HUES48 (cell line): ENCODE data around the gene DIP2C.

Experiments used
- H3K27ac ChIP-seq: one replicate; pipeline ENCODE4 v1.7.0; 2013; ENCODE audit warnings: low read depth, low read length, inconsistent platforms
- H3K27me3 ChIP-seq: 2 replicates; pipeline ENCODE4 v1.6.1; 2013; ENCODE audit warnings: mild to moderate bottlenecking, low read length; ENCODE audit not compliant: control insufficient read depth, insufficient read depth
- H3K36me3 ChIP-seq: 2 replicates; pipeline ENCODE4 v1.6.1; 2013; ENCODE audit warnings: low read length; ENCODE audit not compliant: control insufficient read depth, insufficient read depth
- H3K4me1 ChIP-seq: 2 replicates; pipeline ENCODE4 v1.6.1; 2013; ENCODE audit warnings: mild to moderate bottlenecking, low read length; ENCODE audit not compliant: control insufficient read depth, insufficient read depth
- H3K4me3 ChIP-seq: 2 replicates; pipeline ENCODE4 v1.5.1; 2013; ENCODE audit warnings: mild to moderate bottlenecking, low read depth, low read length
- H3K9ac ChIP-seq: 2 replicates; pipeline ENCODE4 v1.6.1; 2013; ENCODE audit warnings: mild to moderate bottlenecking, low read depth, low read length, moderate library complexity
- H3K9me3 ChIP-seq: 2 replicates; pipeline ENCODE4 v1.6.1; 2013; ENCODE audit warnings: low read length; ENCODE audit not compliant: control insufficient read depth, insufficient read depth

DIP2C gene

DNA sequence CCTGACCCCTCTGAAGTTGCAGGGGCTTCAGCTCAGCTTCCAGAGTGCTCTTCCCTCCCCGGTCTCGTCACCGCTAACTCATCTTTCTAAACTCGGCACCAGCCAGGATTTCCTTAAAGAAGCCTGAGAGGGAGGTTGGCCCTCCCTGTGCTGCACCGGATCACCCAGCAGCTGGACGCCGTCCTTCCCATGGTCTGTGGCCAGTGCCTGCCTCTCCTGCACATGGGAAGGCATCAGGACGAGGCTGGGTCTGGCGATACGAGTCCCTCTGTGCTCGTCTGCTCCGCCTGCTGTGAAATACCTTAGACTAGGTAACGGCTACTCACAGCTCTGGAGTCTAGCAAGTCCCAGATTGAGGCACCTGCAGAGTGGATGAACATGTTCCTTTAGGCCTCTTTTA lies 375.1 kb downstream of the DIP2C start:
- H3K27me3 ChIP-seq: no peaks in the 10 kb centered on the region
- no peaks in the 10 kb centered on the region for H3K4me1 ChIP-seq
- no peak overlapping the region for H3K27ac ChIP-seq
- no peak overlapping the region for H3K4me3 ChIP-seq
- no peaks in the 10 kb centered on the region for H3K9me3 ChIP-seq
- H3K36me3 ChIP-seq: peaks cover 9% of the 10 kb centered on the region; the same call in 1 of the 2 replicates
- no peak overlapping the region for H3K9ac ChIP-seq

DNA sequence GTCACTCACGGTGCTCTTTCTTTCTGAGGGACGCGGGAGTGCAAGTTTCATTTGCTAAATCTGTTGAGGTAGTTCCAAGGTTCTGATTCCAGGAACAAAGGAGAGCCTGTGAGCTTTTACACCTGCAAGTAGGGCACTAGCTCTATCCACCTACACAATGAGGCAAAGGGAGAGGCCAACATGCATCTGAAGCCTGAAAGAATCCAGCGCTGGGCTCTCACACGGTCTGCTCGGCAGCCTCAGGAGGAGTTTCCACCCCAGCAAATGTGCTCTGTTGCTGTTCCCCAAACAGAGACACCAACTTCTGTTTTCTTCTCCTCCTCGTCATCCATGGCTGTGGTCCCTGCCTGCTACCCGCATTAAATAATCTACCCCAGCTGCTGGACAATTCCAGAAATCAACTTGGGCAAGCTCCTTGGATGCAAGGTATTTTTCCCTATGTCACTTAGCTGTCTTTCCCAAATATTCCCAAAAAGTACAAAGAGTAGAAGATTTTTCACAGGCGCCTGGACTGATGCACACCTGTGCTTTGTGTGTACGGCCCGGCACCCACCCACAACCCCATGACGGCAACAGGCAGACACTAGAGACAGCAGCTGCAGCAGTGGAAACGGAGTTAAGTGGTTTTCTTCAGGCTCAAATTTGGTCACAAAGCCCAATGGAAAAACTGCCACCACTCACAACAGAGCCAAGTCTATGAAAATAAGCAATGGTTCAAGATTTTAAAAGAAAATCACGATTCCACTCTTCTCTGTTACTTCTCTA lies 377.4 kb downstream of the DIP2C start:
- no peak overlapping the region for H3K9ac ChIP-seq
- no peak overlapping the region for H3K4me3 ChIP-seq
- no peak overlapping the region for H3K27ac ChIP-seq
- H3K9me3 ChIP-seq: no peaks in the 10 kb centered on the region
- H3K36me3 ChIP-seq: no peaks in the 10 kb centered on the region
- no peaks in the 10 kb centered on the region for H3K27me3 ChIP-seq
- peaks cover under 1% of the 10 kb centered on the region; the same call in 1 of the 2 replicates for H3K4me1 ChIP-seq

DNA sequence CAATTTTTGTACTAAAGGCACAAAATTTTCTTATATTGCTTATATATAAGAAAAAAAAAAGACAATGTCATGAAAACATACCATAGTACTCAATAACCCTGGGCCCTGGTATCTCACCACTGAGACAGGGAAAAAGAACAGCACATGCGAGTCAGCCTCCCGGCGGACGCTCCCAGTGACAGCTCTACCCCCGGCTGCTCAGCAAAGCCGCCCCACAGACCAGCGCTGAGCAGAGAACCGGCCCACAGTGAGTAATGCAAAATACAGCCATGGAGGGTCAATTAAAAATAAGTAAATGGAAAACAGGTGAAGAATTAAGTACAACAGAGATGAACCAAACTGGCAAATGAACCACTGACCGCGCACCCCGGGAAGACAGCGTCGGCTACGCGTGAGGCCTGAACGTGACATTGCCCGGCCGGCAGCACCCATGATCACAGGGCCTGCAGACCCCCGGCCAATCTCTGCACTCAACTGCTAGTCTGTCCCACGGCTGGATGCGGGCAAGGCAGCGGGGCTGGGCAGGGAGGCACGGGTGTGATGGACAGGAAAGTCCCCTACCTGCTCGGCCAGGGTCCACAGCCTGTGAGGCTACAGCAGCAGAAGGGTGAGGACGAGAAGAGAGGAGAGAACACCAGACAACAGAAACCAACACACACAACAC lies 378.4 kb downstream of the DIP2C start:
- no peaks in the 10 kb centered on the region for H3K27me3 ChIP-seq
- H3K9me3 ChIP-seq: no peaks in the 10 kb centered on the region
- no peak overlapping the region for H3K27ac ChIP-seq
- no peaks in the 10 kb centered on the region for H3K36me3 ChIP-seq
- peaks cover 9% of the 10 kb centered on the region; the same call in 1 of the 2 replicates for H3K4me1 ChIP-seq
- H3K9ac ChIP-seq: no peak overlapping the region
- H3K4me3 ChIP-seq: no peak overlapping the region

DNA sequence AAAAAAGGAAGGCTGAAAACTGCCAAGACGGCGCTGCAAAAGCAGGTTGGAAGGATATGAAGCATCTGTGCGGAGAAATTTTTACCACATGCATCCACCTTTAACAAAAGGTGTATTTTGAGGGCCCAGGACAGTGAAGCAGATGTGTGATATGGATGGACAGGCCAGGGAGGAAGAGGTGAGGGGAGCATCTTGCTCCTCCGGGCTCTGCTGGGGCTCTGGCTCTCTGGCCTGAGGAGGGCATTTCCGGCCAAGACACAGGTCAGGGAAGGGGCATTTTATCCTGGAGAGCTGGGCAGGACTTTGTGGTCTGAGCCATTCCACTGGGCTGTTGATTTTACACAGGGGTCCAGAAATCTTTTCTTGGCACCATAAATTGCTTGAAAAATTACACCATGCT lies 379.1 kb downstream of the DIP2C start:
- H3K4me3 ChIP-seq: no peak overlapping the region
- no peaks in the 10 kb centered on the region for H3K9me3 ChIP-seq
- no peaks in the 10 kb centered on the region for H3K27me3 ChIP-seq
- H3K4me1 ChIP-seq: peaks cover 9% of the 10 kb centered on the region; the same call in 1 of the 2 replicates
- H3K27ac ChIP-seq: no peak overlapping the region
- no peak overlapping the region for H3K9ac ChIP-seq
- no peaks in the 10 kb centered on the region for H3K36me3 ChIP-seq

DNA sequence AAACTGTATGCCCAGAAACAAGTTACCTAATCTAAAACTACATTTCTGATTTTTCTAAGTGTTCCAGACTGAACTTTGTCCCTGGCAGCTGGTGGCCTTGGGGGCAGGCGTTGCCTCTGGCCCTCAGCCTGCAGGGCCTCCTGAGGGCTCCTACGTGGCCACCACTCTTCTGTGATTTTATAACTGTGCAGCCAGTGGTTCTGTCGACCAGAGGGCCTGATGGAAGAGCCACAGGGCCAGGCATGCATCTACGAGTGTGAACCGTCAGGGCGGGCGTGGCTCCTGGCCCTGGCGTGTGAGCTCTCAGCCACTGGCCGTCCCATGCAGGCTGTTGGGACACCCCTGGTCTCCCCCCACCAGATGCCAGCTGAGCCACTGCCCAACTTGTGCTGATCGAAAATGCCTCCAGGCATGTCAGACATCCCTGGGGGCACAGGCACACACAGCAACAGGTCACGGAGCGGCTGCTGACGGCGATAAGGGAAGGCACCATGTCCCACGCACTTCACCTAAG lies 380.8 kb downstream of the DIP2C start:
- H3K4me3 ChIP-seq: no peak overlapping the region
- peaks cover 9% of the 10 kb centered on the region; the same call in 1 of the 2 replicates for H3K4me1 ChIP-seq
- no peak overlapping the region for H3K27ac ChIP-seq
- no peaks in the 10 kb centered on the region for H3K27me3 ChIP-seq
- no peaks in the 10 kb centered on the region for H3K9me3 ChIP-seq
- H3K9ac ChIP-seq: no peak overlapping the region
- no peaks in the 10 kb centered on the region for H3K36me3 ChIP-seq

DNA sequence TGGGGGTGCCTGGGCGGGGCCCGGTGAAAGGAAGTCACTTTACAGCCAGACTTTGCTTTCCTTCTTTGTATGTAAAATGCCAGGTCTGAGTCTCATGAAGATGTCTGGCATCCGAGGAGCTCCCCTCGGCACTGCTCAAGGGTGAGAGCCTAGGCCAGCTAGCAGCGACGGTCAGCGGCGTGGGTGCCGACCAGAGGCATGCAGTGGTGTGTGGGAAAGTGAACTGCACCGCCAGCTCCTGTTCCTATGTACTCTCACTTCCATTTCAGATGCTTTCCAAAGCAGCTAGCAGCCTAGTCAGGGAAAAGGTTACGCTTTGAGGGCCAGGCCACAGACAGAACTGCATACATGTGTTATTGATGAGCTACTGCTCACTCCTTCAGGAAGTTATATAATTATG lies 381.4 kb downstream of the DIP2C start:
- Histone ChIP-seq H3K4me3 (no peak overlapping the region), H3K27ac (no peak overlapping the region), H3K4me1 (peaks cover 9% of the 10 kb centered on the region; the same call in 1 of the 2 replicates), H3K9ac (no peak overlapping the region), H3K27me3 (no peaks in the 10 kb centered on the region), H3K9me3 (no peaks in the 10 kb centered on the region), H3K36me3 (no peaks in the 10 kb centered on the region)

DNA sequence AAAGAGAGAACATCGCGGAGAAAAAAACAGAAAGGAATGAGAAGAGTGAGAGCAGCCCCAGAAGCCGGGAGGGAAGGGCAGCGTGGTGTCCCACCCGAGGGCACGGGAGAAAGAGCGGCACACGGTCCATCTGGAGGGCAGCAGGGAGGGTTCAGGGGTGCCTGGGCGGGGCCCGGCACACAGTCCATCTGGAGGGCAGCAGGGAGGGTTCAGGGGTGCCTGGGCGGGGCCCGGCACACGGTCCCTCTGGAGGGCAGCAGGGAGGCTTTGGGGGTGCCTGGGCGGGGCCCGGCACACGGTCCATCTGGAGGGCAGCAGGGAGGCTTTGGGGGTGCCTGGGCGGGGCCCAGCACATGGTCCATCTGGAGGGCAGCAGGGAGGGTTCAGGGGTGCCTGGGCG lies 381.8 kb downstream of the DIP2C start:
- Histone ChIP-seq H3K27ac (no peak overlapping the region), H3K36me3 (no peaks in the 10 kb centered on the region), H3K27me3 (no peaks in the 10 kb centered on the region), H3K4me3 (no peak overlapping the region), H3K9ac (no peak overlapping the region), H3K9me3 (no peaks in the 10 kb centered on the region), H3K4me1 (peaks cover 9% of the 10 kb centered on the region; the same call in 1 of the 2 replicates)

DNA sequence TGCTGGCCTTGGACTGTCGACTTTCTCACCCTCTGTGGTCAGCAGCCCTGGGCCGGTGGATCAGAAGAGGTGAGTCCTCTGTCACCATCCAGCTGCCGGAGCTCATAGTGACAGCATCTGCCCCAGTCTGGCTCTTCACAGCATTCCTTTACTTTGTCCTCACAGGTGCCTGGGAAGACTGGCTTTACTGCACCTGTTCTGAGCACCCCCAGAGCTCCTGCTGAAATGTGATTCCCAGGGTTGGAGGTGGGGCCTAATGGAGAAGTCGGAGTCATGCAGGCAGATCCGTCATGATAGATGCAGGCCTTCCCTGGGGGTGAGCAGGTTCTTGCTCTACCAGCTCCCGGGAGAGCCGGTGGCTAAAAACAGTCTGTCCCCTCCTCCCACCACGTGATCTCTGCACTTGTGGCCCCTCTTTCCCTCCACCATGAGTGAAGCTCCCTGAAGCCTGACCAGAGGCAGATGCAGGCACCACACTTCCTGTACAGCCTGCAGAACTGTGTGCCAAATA lies 382.7 kb downstream of the DIP2C start:
- no peak overlapping the region for H3K4me3 ChIP-seq
- H3K4me1 ChIP-seq: peaks cover 9% of the 10 kb centered on the region; the same call in 1 of the 2 replicates
- H3K27me3 ChIP-seq: no peaks in the 10 kb centered on the region
- H3K9me3 ChIP-seq: no peaks in the 10 kb centered on the region
- no peak overlapping the region for H3K9ac ChIP-seq
- peak overlapping the region; percentile 32 for H3K27ac ChIP-seq
- H3K36me3 ChIP-seq: no peaks in the 10 kb centered on the region

DNA sequence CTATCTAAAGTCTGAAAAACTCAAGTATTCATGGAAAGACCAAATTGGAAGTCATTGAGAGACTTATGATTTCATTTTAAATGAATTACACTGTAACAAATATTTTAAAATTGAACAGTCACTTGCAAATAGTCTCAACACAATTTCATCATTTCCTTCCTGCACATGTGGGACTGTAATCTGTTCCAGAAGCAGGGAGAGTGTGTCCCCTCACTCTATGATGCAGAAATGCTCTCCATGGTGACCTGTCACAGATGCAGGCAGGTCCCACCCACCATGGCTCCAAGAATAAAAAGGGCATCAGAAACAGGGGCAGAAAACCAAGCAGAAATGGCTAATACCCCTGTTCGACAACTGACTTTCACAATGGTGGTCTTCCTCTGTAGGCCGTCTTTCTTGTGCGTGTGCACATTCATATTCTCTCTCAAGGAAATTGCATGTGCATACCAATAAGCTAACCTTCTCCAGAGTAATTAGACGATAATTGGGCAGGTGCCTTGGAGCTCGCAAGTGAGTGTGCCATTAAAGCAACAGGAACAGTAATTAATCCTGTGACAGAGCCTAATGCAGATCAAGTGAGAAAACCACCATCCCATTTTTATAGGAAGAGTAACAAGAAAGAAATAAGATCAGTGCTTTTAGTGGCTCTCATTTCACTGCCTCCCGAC lies 383.3 kb downstream of the DIP2C start:
- no peaks in the 10 kb centered on the region for H3K36me3 ChIP-seq
- H3K9ac ChIP-seq: no peak overlapping the region
- no peak overlapping the region for H3K4me3 ChIP-seq
- peaks cover 9% of the 10 kb centered on the region; the same call in 1 of the 2 replicates for H3K4me1 ChIP-seq
- H3K9me3 ChIP-seq: no peaks in the 10 kb centered on the region
- no peaks in the 10 kb centered on the region for H3K27me3 ChIP-seq
- no peak overlapping the region for H3K27ac ChIP-seq

DNA sequence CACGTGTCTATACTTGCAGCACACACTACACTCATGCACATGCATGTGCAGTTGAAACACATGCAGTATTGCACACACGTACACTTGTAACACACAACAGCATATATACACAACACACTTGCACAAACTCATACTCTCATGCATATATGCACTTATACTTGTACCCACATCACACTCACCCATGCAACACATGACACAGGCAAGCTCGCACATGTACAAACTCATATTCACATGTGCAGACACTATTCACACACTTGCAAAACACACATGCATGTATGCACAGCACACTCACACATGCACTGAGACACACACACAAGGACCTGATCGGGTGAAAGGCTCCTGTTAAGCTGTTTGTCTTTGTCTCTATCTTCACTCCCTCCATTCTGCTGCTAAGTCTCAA lies 384.4 kb downstream of the DIP2C start:
- Histone ChIP-seq H3K9ac (no peak overlapping the region), H3K36me3 (no peaks in the 10 kb centered on the region), H3K9me3 (no peaks in the 10 kb centered on the region), H3K27me3 (no peaks in the 10 kb centered on the region), H3K4me3 (no peak overlapping the region), H3K4me1 (peaks cover 9% of the 10 kb centered on the region; the same call in 1 of the 2 replicates), H3K27ac (no peak overlapping the region)
